Prostate gland (tissue), 2 donors: ENCODE results near the gene FAM120B. TPM values are rescaled to one million over a fixed set of nuclear protein-coding genes. Genes with fewer than 3 reads are reported as not detected.
"Not testable (repeated sequence)": the region's sequence is repeated elsewhere in the genome, so short reads cannot be mapped to it uniquely, and the experiment has no call there.

Experiments
- DNase-seq: peaks from one replicate; pipeline ENCODE4 v3.0.0-alpha.2; 2019; ENCODE audit warnings: low spot score
- H3K27ac ChIP-seq, 2 donors: fragments of 200-600 bp; sonication (generic); 2 replicates each; pipeline ENCODE4 v1.5.1; 2017 to 2019
- H3K27me3 ChIP-seq: fragments of 200-600 bp; sonication (generic); replicated peaks from 2 replicates; pipeline ENCODE4 v1.5.1; 2019; ENCODE audit not compliant: insufficient read depth
- H3K36me3 ChIP-seq, 2 donors: fragments of 200-600 bp; sonication (generic); 1 replicate in 1 of 2; 2 replicates in 1 of 2; pipeline versions ENCODE4 v1.5.1 to v1.8.1; 2017 to 2019
- H3K4me1 ChIP-seq: fragments of 200-600 bp; sonication (generic); replicated peaks from 2 replicates; pipeline ENCODE4 v1.5.1; 2019
- H3K4me3 ChIP-seq, 2 donors: fragments of 200-600 bp; sonication (generic); 2 replicates each; pipeline ENCODE4 v1.5.1; 2017 to 2019
- H3K9me3 ChIP-seq: fragments of 200-600 bp; sonication (generic); 2 replicates; pipeline ENCODE4 v1.5.1; 2017
- POLR2A ChIP-seq: fragments of 450-650 bp; IDR thresholded peaks from one replicate; pipeline ENCODE4 v1.6.1; 2016; ENCODE audit warnings: antibody characterized with exemption, mild to moderate bottlenecking
- POLR2AphosphoS5 ChIP-seq: sonication (generic); formaldehyde crosslinking; IDR thresholded peaks from one replicate; pipeline ENCODE4 v1.6.1; 2017; ENCODE audit warnings: antibody characterized with exemption
- WGBS: methylation state at CpG from one replicate; pipeline ENCODE4 v1.1.5; 2018; 5-methylcytosine and 5-hydroxymethylcytosine counted together
- intact Hi-C: fragments of 100-400 bp; cut with DNase I; formaldehyde crosslinking; loops from one replicate; pipeline ENCODE4 v1.14.2; 2022
- total RNA-seq, 2 donors: library from RNA; depleted of rRNA; stranded (reverse); fragments of >200 nt; gene quantifications; one replicate each; pipeline ENCODE4 v1.1.0, GENCODE V29; 2016
- TF ChIP-seq, protein P1 (sequence below), 4 experiments: fragments of 200-600 bp in 2 of 4; fragments of 450-650 bp in 2 of 4; sonication (generic) in 2 of 4; IDR thresholded peaks; 1 replicate in 3 of 4; 2 replicates in 1 of 4; pipeline ENCODE4 v1.5.1; 2016 to 2019; ENCODE audit warnings: antibody characterized with exemption in 4 of 4, mild to moderate bottlenecking in 2 of 4, moderate library complexity in 2 of 4

The FAM120B gene
- total RNA-seq, 2 donors from 2014 or later = 28.8 to 45.0 TPM

DNA sequence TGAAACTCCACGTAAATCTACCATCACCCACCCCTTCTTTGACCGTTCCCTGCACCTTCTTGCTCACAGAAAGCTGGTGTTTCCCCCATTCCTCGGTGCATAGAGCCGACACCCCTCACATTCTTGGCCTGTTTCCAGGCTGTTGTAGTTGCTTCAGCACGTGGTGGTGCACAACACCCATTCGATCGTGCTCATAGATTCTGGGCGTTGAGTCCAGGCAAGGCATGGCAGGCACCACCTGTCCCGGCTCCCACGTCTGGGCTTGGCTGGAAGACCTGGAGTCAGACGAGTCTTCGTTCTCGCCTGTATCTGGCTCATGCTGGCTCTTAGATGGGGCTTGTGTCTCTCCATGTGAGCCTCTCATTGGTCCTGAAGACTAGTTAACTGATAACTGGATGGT lies 100.6 kb downstream of the FAM120B start:
- no peak for DNase-seq
- no peak overlapping the region for H3K4me3 ChIP-seq
- H3K27me3 ChIP-seq = no peaks in the 10 kb centered on the region
- H3K27ac ChIP-seq = no peak overlapping the region
- 84% methylated on average over 13 of the region's 13 CpGs for WGBS
- H3K4me1 ChIP-seq = no peaks in the 10 kb centered on the region
- no peak for TF ChIP-seq POLR2A
- no peak for TF ChIP-seq POLR2AphosphoS5
- TF ChIP-seq, protein P1, sequence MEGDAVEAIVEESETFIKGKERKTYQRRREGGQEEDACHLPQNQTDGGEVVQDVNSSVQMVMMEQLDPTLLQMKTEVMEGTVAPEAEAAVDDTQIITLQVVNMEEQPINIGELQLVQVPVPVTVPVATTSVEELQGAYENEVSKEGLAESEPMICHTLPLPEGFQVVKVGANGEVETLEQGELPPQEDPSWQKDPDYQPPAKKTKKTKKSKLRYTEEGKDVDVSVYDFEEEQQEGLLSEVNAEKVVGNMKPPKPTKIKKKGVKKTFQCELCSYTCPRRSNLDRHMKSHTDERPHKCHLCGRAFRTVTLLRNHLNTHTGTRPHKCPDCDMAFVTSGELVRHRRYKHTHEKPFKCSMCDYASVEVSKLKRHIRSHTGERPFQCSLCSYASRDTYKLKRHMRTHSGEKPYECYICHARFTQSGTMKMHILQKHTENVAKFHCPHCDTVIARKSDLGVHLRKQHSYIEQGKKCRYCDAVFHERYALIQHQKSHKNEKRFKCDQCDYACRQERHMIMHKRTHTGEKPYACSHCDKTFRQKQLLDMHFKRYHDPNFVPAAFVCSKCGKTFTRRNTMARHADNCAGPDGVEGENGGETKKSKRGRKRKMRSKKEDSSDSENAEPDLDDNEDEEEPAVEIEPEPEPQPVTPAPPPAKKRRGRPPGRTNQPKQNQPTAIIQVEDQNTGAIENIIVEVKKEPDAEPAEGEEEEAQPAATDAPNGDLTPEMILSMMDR (IDR thresholded peaks at IDR 0.05) = no peak
- no peaks in the 10 kb centered on the region for H3K36me3 ChIP-seq
- no peaks in the 10 kb centered on the region for H3K9me3 ChIP-seq
- intact Hi-C loops = no loop called here

GRCh38 chr6:170407932-170408331 lies 101.4 kb downstream of the FAM120B start:
- H3K27me3 ChIP-seq = no peaks in the 10 kb centered on the region
- 91% methylated on average over 4 of the region's 4 CpGs for WGBS
- DNase-seq = no peak
- H3K4me3 ChIP-seq = no peak overlapping the region
- H3K27ac ChIP-seq = no peak overlapping the region
- intact Hi-C loops = no loop called here
- no peaks in the 10 kb centered on the region for H3K36me3 ChIP-seq
- TF ChIP-seq POLR2AphosphoS5 (no peak), POLR2A (no peak)
- TF ChIP-seq, protein P1 (IDR thresholded peaks at IDR 0.05) = no peak
- H3K9me3 ChIP-seq = no peaks in the 10 kb centered on the region
- H3K4me1 ChIP-seq = no peaks in the 10 kb centered on the region

DNA sequence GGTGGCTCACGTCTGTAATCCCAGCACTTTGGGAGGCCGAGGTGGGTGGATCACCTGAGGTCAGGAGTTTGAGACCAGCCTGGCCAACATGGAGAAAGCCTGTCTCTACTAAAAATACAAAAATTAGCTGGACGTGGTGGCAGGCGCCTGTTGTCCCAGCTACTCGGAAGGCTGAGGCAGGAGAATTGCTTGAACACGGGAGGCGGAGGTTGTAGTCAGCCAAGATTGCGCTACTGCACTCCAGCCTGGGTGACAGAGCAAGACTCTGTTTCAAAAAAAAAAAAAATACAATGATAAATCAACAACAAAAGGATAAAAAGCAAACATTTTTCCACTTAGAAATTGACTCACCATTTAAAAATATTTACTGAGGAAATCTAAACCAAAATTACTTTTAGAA lies 103.2 kb downstream of the FAM120B start:
- H3K4me3 ChIP-seq, H3K4me1 ChIP-seq, H3K27me3 ChIP-seq, intact Hi-C loops, H3K9me3 ChIP-seq, DNase-seq, H3K36me3 ChIP-seq, H3K27ac ChIP-seq: not testable (repeated sequence)
- 90% methylated on average over 8 of the region's 8 CpGs for WGBS

GRCh38 chr6:170410241-170410640 lies 103.7 kb downstream of the FAM120B start:
- Histone ChIP-seq H3K36me3 (no peaks in the 10 kb centered on the region), H3K4me1 (no peaks in the 10 kb centered on the region), H3K27me3 (no peaks in the 10 kb centered on the region), H3K9me3 (no peaks in the 10 kb centered on the region), H3K27ac (no peak overlapping the region), H3K4me3 (no peak overlapping the region)
- TF ChIP-seq, protein P1 (IDR thresholded peaks at IDR 0.05) = no peak
- no peak for TF ChIP-seq POLR2AphosphoS5
- DNase-seq = no peak
- intact Hi-C loops = no loop called here
- WGBS = 99% methylated on average over 5 of the region's 5 CpGs

DNA sequence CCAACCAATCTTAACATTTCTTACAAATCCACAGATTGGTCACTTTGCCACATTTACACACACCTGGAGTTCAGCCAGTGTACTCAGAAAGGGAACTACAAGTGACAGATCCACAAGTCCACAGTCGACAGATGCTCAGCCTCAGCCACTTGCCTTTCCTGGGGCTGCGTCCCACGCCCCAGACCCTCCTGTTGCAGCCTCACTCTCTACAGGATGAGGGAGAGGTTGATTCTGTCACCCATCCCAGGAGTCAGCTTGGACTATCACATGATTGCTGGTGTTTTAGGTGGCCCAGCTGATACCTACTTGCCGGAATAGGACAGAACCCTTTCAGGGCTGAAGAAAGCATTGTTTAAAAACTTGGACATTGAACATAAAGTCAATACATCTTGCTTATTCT lies 108.8 kb downstream of the FAM120B start:
- Histone ChIP-seq H3K36me3 (no peaks in the 10 kb centered on the region), H3K4me1 (no peaks in the 10 kb centered on the region), H3K4me3 (no peak overlapping the region), H3K27ac (no peak overlapping the region), H3K9me3 (no peaks in the 10 kb centered on the region), H3K27me3 (peaks cover 2% of the 10 kb centered on the region)
- DNase-seq = no peak
- WGBS = 75% methylated on average over 4 of the region's 4 CpGs
- TF ChIP-seq POLR2AphosphoS5 (no peak), POLR2A (no peak)
- TF ChIP-seq, protein P1 (IDR thresholded peaks at IDR 0.05) = no peak
- intact Hi-C loops = no loop called here
